NCI-H2081 (cell line): Measurements from ENCODE around the gene NCOA1.
"Not testable (repeated sequence)": the region's sequence is repeated elsewhere in the genome, so short reads cannot be mapped to it uniquely, and the experiment has no call there.

Source experiments
- DNase-seq, 2 experiments: peaks; one replicate each; lab custom pipeline; 2025; lab: John Stamatoyannopoulos, UW

The NCOA1 gene

GRCh38 chr2:24635181-24635580 is 144.1 kb downstream of the NCOA1 start:
- no peak for DNase-seq

- no peak for DNase-seq
Measured at GRCh38 chr2:24638568-24638967, 147.5 kb downstream of the NCOA1 start.

- DNase-seq: peak; percentile 36 to 81
Measured at GRCh38 chr2:24642351-24642750, 151.3 kb downstream of the NCOA1 start.

GRCh38 chr2:24643051-24643450 is 152.0 kb downstream of the NCOA1 start:
- no peak for DNase-seq

- DNase-seq: no peak
Measured at GRCh38 chr2:24644032-24644431, 153.0 kb downstream of the NCOA1 start.

- no peak for DNase-seq
Measured at GRCh38 chr2:24650997-24651642, 160.1 kb downstream of the NCOA1 start.

- DNase-seq: no peak
Measured at GRCh38 chr2:24651643-24652003, 160.6 kb downstream of the NCOA1 start.

- DNase-seq: peak in 1 of 2 experiments; percentile 19
Measured at GRCh38 chr2:24652265-24653182, 161.5 kb downstream of the NCOA1 start.

GRCh38 chr2:24657818-24658217 is 166.8 kb downstream of the NCOA1 start:
- DNase-seq: no peak

- no peak for DNase-seq
Measured at GRCh38 chr2:24658531-24659202, 167.6 kb downstream of the NCOA1 start.

GRCh38 chr2:24659862-24660261 is 168.8 kb downstream of the NCOA1 start:
- no peak for DNase-seq

- no peak for DNase-seq
Measured at GRCh38 chr2:24667542-24667941, 176.5 kb downstream of the NCOA1 start.

- no peak for DNase-seq
Measured at GRCh38 chr2:24671230-24671629, 180.2 kb downstream of the NCOA1 start.

GRCh38 chr2:24672589-24672988 is 181.5 kb downstream of the NCOA1 start:
- DNase-seq: no peak

GRCh38 chr2:24675338-24675737 is 184.3 kb downstream of the NCOA1 start:
- DNase-seq: no peak

GRCh38 chr2:24676493-24676892 is 185.4 kb downstream of the NCOA1 start:
- DNase-seq: no peak

GRCh38 chr2:24678066-24678465 is 187.0 kb downstream of the NCOA1 start:
- DNase-seq: not testable (repeated sequence)

- no peak for DNase-seq
Measured at GRCh38 chr2:24680196-24680595, 189.1 kb downstream of the NCOA1 start.

- no peak for DNase-seq
Measured at GRCh38 chr2:24682304-24682703, 191.2 kb downstream of the NCOA1 start.

GRCh38 chr2:24683408-24683807 is 192.4 kb downstream of the NCOA1 start:
- DNase-seq: no peak

GRCh38 chr2:24690524-24690923 is 199.5 kb downstream of the NCOA1 start:
- no peak for DNase-seq

GRCh38 chr2:24691806-24692205 is 200.8 kb downstream of the NCOA1 start:
- DNase-seq: no peak

- no peak for DNase-seq
Measured at GRCh38 chr2:24697792-24698191, 206.7 kb downstream of the NCOA1 start.
